Astrocyte of the hippocampus (primary cell): Measurements from ENCODE around the gene TRMT10B.
A peak's percentile ranks its signal among the peaks of the same experiment; 100 is the strongest.
"Not testable (repeated sequence)": the region's sequence is repeated elsewhere in the genome, so short reads cannot be mapped to it uniquely, and the experiment has no call there.

Experiments
- DNase-seq: peaks from one replicate; pipeline ENCODE4 v3.0.0; 2011; ENCODE audit warnings: low read depth, low spot score

TRMT10B gene

GRCh38 chr9:37800631-37801286 is 47.2 kb downstream of the TRMT10B start, which contains the start of gene DCAF10:
Gene DCAF10 (plus strand): TSS chr9:37800797. CDS start chr9:37800867, 70 bp downstream.
- peak; percentile 95 for DNase-seq

- peak; percentile 62 for DNase-seq
Measured at GRCh38 chr9:37801287-37801850, 47.8 kb downstream of the TRMT10B start.

DNA sequence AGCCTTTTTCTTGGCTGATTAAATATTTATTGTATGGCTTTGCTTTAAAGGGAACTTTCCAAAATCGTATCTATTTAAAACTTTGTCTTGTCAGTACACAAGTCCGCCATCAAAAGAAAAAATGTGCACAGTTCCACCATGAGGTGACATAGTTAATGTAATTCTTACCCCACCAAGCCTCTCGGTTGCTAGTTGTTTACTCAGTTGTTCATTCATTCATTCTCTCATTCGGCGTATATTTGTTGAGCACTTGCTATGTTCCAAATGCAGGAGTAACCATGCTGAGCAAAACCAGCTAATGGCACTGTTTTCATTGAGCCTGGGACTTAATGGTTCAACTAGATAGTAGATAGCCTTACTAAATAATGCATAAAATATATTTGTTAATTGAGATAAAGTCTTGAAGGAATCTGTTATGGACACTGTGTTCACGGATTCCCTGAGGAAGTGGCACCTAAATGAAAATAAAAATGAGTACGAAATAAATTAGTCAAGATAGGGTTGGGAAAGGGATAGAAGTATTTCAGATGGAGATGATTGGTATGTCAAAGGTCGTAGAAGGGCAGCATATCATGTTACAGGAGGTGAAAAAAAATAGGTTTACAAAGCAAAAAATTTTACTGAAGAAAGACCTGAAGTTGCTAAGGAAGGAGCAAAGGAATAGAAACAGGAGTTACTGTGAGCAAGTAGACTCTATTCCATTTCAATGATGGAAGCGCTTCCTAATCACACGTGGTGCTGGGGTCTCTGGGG is 48.5 kb downstream of the TRMT10B start:
- no peak for DNase-seq

DNA sequence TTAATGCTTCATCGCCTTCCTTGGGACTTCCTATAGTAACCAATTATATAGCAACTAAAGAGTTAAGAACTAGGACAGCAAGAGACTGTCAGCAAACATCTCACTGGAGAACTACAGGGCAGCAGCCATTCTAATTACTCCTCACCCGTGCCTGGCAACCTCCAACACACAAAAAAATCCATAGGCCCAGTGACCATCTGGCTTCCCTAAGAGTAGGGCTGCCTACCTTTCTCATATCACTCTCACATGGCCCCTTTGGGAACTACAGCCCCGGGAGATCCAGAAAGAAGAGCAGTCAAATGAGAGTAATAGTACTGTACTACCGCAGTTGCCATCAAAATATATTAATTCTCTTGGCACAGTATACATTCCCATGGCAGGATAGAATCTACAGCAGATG is 52.7 kb downstream of the TRMT10B start:
- DNase-seq: no peak

DNA sequence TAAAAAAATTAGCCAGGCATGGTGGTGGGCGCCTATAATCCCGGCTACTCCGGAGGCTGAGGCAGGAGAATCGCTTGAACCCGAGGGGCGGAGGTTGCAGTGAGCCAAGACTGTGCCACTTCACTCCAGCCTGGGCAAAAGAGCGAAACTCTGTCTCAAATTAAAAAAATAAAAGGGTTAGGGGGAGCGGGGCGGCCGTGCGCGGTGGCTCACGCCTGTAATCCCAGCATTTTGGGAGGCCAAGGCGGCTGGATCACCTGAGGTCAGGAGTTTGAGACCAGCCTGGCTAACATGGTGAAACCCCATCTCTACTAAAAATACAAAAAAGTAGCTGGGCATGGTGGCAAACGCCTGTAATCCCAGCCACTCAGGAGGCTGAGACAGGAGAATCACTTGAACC is 56.1 kb downstream of the TRMT10B start:
- DNase-seq: not testable (repeated sequence)

GRCh38 chr9:37811906-37812476 is 58.4 kb downstream of the TRMT10B start:
- no peak for DNase-seq

GRCh38 chr9:37812773-37813379 is 59.3 kb downstream of the TRMT10B start:
- no peak for DNase-seq

DNA sequence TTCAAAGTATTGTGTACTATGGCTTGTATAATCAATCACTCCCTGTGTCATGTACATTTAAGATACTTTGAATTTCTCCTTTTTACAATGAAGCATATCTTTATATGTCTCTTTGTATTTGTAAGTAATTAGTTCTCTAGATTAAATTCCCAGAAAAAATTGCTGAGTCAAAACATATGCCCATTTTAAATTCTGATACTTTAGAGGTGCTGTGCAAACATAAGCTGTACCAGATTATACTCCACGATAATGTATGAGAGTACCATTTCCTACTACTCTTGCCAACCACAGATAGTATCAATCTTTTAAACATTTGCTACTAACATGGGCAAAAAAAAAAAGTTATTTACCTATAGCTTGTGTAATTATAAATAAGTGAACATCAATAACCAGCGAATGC is 65.2 kb downstream of the TRMT10B start:
- DNase-seq: no peak

GRCh38 chr9:37820142-37820541 is 66.5 kb downstream of the TRMT10B start:
- no peak for DNase-seq

- DNase-seq: not testable (repeated sequence)
Measured at GRCh38 chr9:37825174-37825573, 71.6 kb downstream of the TRMT10B start.

DNA sequence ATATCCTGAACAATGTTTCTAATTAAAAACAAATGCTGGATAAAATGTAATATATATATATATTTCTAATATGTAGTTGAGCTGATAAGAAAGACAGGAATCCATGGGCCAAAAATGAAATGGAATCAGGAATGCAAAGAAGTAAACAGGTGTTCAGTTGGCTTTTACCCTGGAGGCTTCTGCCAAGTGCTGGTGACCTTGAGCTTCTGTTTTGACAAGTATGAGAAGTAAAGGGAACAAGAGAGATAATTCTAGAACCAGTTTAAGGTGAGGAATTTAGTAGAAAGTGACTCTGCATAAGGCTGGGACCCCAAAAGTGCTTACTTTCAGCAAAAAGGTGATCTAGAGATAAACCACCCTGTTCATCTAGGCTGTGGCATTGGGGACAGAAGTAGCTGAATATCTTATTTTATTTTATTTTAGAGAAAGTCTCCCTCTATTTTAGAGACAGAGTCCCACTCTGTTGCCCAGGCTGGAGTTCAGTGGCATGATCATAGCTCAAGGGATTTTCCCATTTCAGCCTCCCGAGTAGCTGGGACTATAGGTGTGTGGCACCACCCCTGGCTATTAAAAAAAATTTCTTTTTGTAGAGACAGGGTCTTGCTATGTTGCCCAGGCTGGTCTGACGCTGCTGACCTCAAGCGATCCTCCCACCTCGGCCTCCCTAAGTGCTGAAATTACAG is 74.0 kb downstream of the TRMT10B start:
- no peak for DNase-seq
